Measurements from ENCODE around the gene TRMT10B. TPM values are rescaled to one million over a fixed set of nuclear protein-coding genes. Genes with fewer than 3 reads are reported as not detected.
"Not testable (repeated sequence)": the region's sequence is repeated elsewhere in the genome, so short reads cannot be mapped to it uniquely, and the experiment has no call there.

Gene TRMT10B
- total and polyA plus RNA-seq, 7 donors = 1.8 to 9.7 (median 6.0) TPM

DNA sequence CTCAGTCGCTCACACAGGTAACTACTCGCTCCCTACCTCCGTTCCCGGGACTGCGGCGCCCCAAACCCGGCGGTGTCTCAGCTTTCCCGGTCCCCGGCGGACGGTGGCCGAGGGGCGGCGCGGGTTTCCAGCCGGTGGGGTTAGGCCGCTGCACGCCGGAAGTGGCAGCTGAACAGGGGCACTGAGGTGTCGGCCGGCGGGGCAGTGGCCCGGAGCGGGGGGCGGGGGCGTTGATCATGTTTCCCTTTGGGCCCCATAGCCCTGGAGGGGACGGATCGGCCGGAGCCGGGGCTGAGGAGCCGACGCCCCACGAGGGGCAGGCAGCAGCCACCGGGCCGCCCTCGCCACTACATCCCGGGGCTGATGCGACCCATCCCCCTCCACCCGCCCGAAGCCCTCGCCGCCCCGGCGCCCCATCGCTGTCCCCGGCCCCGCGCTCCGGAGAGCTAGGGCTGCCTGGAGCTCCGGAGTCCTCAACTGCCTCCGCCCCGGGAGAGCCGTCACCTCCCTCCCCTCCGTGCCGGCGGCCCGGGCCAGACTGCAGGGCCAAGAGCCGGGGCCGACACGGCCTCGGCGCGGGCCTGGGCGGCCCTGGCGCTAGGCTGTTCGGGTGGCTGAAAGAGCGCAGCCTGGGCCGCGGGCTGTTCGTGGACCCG lies 47.2 kb downstream of the TRMT10B start, which contains the start of gene DCAF10:
Gene DCAF10, plus strand, starts transcription at position 167 of the 656 bp plus-strand sequence. Its CDS starts 70 bp downstream, at position 237.
- intact Hi-C loops (cut with DNase I) = loop anchor here (1.0 to 10.0 kb wide), 4 partner anchors 15 to 272 kb away; partner anchors contain the start of genes EXOSC3 and TOMM5
- Histone ChIP-seq H3K9me3 (no peaks in the 10 kb centered on the region), H3K4me3 (peak within 1 kb of the TSS; percentile 90 to 96 (median 92)), H3K36me3 (no peaks in the 10 kb centered on the region), H3K27ac (peak within 1 kb of the TSS; percentile 90 to 94 (median 92)), H3K27me3 (no peaks in the 10 kb centered on the region), H3K4me1 (peaks cover 5 to 36% (median 29%) of the 10 kb centered on the region in 4 donors)
- WGBS, 2 donors = 1% methylated on average over 72 of the region's 72 CpGs
- TF ChIP-seq, protein P1, sequence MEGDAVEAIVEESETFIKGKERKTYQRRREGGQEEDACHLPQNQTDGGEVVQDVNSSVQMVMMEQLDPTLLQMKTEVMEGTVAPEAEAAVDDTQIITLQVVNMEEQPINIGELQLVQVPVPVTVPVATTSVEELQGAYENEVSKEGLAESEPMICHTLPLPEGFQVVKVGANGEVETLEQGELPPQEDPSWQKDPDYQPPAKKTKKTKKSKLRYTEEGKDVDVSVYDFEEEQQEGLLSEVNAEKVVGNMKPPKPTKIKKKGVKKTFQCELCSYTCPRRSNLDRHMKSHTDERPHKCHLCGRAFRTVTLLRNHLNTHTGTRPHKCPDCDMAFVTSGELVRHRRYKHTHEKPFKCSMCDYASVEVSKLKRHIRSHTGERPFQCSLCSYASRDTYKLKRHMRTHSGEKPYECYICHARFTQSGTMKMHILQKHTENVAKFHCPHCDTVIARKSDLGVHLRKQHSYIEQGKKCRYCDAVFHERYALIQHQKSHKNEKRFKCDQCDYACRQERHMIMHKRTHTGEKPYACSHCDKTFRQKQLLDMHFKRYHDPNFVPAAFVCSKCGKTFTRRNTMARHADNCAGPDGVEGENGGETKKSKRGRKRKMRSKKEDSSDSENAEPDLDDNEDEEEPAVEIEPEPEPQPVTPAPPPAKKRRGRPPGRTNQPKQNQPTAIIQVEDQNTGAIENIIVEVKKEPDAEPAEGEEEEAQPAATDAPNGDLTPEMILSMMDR (IDR thresholded peaks at IDR 0.05) = no peak
- peak; percentile 56 to 64 for TF ChIP-seq POLR2A (IDR thresholded peaks at IDR 0.05)
- peak; percentile 77 to 93 (median 87) for TF ChIP-seq POLR2AphosphoS5 (IDR thresholded peaks at IDR 0.05)
- peak; percentile 92 for DNase-seq

DNA sequence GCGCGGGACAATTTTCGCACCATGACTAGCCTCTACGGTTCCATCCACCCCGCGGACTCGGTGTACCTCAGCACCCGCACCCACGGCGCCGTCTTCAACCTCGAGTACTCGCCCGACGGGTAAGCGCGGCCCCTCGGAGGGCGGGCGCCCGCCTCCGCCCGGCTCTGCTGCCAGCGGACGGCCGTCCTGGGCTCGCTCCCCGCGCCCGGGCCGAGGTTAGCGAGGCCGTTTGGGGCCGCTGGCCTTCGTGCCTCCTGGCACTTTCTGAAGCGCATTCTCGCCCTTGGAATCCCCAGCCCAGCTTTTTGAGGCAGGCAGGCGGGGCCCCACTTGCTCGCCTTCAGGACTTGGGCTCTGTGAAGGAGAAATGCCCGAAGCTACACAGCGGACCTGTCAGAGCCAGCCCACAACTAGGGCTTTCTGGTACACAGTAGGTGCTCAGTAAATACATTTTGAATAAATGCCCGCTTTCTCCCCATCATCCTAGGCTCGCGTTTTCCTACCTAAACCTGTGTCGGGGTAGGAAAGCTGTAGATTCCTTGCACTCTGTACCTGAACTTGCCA lies 47.8 kb downstream of the TRMT10B start:
- no peaks in the 10 kb centered on the region for H3K36me3 ChIP-seq
- H3K4me1 ChIP-seq = peaks cover 5 to 42% (median 29%) of the 10 kb centered on the region in 4 donors
- TF ChIP-seq EP300 (IDR thresholded peaks at IDR 0.05) (no peak), POLR2A (IDR thresholded peaks at IDR 0.05) (no peak), POLR2AphosphoS5 (IDR thresholded peaks at IDR 0.05) (no peak)
- TF ChIP-seq, protein P1 (IDR thresholded peaks at IDR 0.05) = no peak
- 1 to 2% methylated on average over 45 of the region's 45 CpGs for WGBS, 2 donors
- H3K9me3 ChIP-seq = no peaks in the 10 kb centered on the region
- H3K4me3 ChIP-seq = peak overlapping the region; percentile 90 to 96 (median 92)
- no peak for DNase-seq
- H3K27me3 ChIP-seq = no peaks in the 10 kb centered on the region
- peak overlapping the region; percentile 90 to 94 (median 92) for H3K27ac ChIP-seq
- intact Hi-C loops (cut with DNase I) = loop anchor here (5.0 to 10.0 kb wide), 3 partner anchors 53 to 271 kb away; partner anchors contain the start of gene TOMM5

DNA sequence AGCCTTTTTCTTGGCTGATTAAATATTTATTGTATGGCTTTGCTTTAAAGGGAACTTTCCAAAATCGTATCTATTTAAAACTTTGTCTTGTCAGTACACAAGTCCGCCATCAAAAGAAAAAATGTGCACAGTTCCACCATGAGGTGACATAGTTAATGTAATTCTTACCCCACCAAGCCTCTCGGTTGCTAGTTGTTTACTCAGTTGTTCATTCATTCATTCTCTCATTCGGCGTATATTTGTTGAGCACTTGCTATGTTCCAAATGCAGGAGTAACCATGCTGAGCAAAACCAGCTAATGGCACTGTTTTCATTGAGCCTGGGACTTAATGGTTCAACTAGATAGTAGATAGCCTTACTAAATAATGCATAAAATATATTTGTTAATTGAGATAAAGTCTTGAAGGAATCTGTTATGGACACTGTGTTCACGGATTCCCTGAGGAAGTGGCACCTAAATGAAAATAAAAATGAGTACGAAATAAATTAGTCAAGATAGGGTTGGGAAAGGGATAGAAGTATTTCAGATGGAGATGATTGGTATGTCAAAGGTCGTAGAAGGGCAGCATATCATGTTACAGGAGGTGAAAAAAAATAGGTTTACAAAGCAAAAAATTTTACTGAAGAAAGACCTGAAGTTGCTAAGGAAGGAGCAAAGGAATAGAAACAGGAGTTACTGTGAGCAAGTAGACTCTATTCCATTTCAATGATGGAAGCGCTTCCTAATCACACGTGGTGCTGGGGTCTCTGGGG lies 48.5 kb downstream of the TRMT10B start:
- Histone ChIP-seq H3K4me3 (peak overlapping the region; percentile 90 to 96 (median 92)), H3K4me1 (peaks cover 5 to 46% (median 31%) of the 10 kb centered on the region in 4 donors), H3K9me3 (no peaks in the 10 kb centered on the region), H3K27me3 (no peaks in the 10 kb centered on the region), H3K36me3 (no peaks in the 10 kb centered on the region), H3K27ac (peak overlapping the region in 1 of 4 donors; percentile 94)
- intact Hi-C loops (cut with DNase I) = loop anchor here (5.0 to 10.0 kb wide), 3 partner anchors 53 to 270 kb away; partner anchors contain the start of gene TOMM5
- no peak for TF ChIP-seq EP300 (IDR thresholded peaks at IDR 0.05)
- TF ChIP-seq POLR2A (IDR thresholded peaks at IDR 0.05) = no peak
- TF ChIP-seq POLR2AphosphoS5 (IDR thresholded peaks at IDR 0.05) = no peak
- TF ChIP-seq, protein P1 (IDR thresholded peaks at IDR 0.05) = no peak
- 38 to 66% methylated on average over 10 of the region's 10 CpGs for WGBS, 2 donors
- no peak for DNase-seq

DNA sequence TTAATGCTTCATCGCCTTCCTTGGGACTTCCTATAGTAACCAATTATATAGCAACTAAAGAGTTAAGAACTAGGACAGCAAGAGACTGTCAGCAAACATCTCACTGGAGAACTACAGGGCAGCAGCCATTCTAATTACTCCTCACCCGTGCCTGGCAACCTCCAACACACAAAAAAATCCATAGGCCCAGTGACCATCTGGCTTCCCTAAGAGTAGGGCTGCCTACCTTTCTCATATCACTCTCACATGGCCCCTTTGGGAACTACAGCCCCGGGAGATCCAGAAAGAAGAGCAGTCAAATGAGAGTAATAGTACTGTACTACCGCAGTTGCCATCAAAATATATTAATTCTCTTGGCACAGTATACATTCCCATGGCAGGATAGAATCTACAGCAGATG lies 52.7 kb downstream of the TRMT10B start:
- Histone ChIP-seq H3K36me3 (peaks cover 0 to 4% (median 0%) of the 10 kb centered on the region in 4 donors), H3K27ac (no peak overlapping the region), H3K4me1 (peaks cover 0 to 35% (median 25%) of the 10 kb centered on the region in 4 donors), H3K4me3 (no peak overlapping the region), H3K27me3 (no peaks in the 10 kb centered on the region), H3K9me3 (no peaks in the 10 kb centered on the region)
- intact Hi-C loops (cut with DNase I) = loop anchor here (10.0 kb wide), 1 partner anchor 49 kb away; no protein-coding TSS in a partner anchor
- TF ChIP-seq POLR2A (IDR thresholded peaks at IDR 0.05) = no peak
- TF ChIP-seq, protein P1 (IDR thresholded peaks at IDR 0.05) = no peak
- no peak for TF ChIP-seq POLR2AphosphoS5 (IDR thresholded peaks at IDR 0.05)
- TF ChIP-seq EP300 (IDR thresholded peaks at IDR 0.05) = no peak
- 69 to 84% methylated on average over 4 of the region's 4 CpGs for WGBS, 2 donors
- no peak for DNase-seq

DNA sequence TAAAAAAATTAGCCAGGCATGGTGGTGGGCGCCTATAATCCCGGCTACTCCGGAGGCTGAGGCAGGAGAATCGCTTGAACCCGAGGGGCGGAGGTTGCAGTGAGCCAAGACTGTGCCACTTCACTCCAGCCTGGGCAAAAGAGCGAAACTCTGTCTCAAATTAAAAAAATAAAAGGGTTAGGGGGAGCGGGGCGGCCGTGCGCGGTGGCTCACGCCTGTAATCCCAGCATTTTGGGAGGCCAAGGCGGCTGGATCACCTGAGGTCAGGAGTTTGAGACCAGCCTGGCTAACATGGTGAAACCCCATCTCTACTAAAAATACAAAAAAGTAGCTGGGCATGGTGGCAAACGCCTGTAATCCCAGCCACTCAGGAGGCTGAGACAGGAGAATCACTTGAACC lies 56.1 kb downstream of the TRMT10B start:
- not testable (repeated sequence) for H3K9me3 ChIP-seq, H3K36me3 ChIP-seq, H3K4me3 ChIP-seq, H3K27me3 ChIP-seq, H3K27ac ChIP-seq, DNase-seq
- WGBS, 2 donors = 98% methylated on average over 15 of the region's 15 CpGs
- peaks cover 0 to 12% (median 2%) of the 10 kb centered on the region in 4 donors for H3K4me1 ChIP-seq
- intact Hi-C loops (cut with DNase I) = loop anchor here (10.0 kb wide), 1 partner anchor 45 kb away; no protein-coding TSS in a partner anchor

All from sigmoid colon (tissue), 7 donors.